H9 (cell line): ENCODE results near the gene RAB15. TPM values are rescaled to one million over a fixed set of nuclear protein-coding genes. Genes with fewer than 3 reads are reported as not detected.

ENCODE experiments used
- DNase-seq: peaks from one replicate; pipeline ENCODE4 v3.0.0-alpha.2; 2017
- H2AFZ ChIP-seq: one replicate; pipeline ENCODE4 v1.6.1; 2013; ENCODE audit warnings: mild to moderate bottlenecking, low read length, control low read depth, moderate library complexity
- H2AK5ac ChIP-seq: 2 replicates; pipeline ENCODE4 v1.6.1; 2013; ENCODE audit warnings: low read length, control low read depth, mixed read lengths; ENCODE audit not compliant: insufficient read length
- H2BK120ac ChIP-seq: one replicate; pipeline ENCODE4 v1.6.1; 2013; ENCODE audit warnings: low read depth, mild to moderate bottlenecking, low read length, control low read depth, inconsistent platforms; ENCODE audit not compliant: poor library complexity, severe bottlenecking
- H2BK12ac ChIP-seq: 2 replicates; pipeline ENCODE4 v1.6.1; 2013; ENCODE audit warnings: low read length, control low read depth, mixed read lengths, low read depth; ENCODE audit not compliant: insufficient read length
- H2BK15ac ChIP-seq: 2 replicates; pipeline ENCODE4 v1.6.1; 2013; ENCODE audit warnings: low read depth, low read length, control low read depth
- H2BK20ac ChIP-seq: one replicate; pipeline ENCODE4 v1.6.1; 2013; ENCODE audit warnings: low read depth, mild to moderate bottlenecking, low read length, control low read depth, inconsistent platforms; ENCODE audit not compliant: poor library complexity, severe bottlenecking
- H2BK5ac ChIP-seq: 2 replicates; pipeline ENCODE4 v1.6.1; 2013; ENCODE audit warnings: low read length, control low read depth, mixed read lengths; ENCODE audit not compliant: insufficient read length
- H3K14ac ChIP-seq: 2 replicates; pipeline ENCODE4 v1.6.1; 2013; ENCODE audit warnings: low read length, control low read depth; ENCODE audit not compliant: insufficient read depth
- H3K18ac ChIP-seq: 2 replicates; pipeline ENCODE4 v1.6.1; 2013; ENCODE audit warnings: low read depth, mild to moderate bottlenecking, mixed read lengths, low read length, control low read depth; ENCODE audit not compliant: insufficient read length
- H3K23ac ChIP-seq: 2 replicates; pipeline ENCODE4 v1.6.1; 2013; ENCODE audit warnings: low read length, control low read depth, mixed read lengths, low read depth; ENCODE audit not compliant: insufficient read length
- H3K23me2 ChIP-seq: 2 replicates; pipeline ENCODE4 v1.6.1; 2013; ENCODE audit warnings: low read depth, mild to moderate bottlenecking, mixed read lengths, low read length, control low read depth; ENCODE audit not compliant: insufficient read length, poor library complexity, severe bottlenecking
- H3K27ac ChIP-seq: 2 replicates; pipeline ENCODE4 v1.5.1; 2013; ENCODE audit warnings: low read length, control low read depth, mixed read lengths, low read depth; ENCODE audit not compliant: insufficient read length
- H3K27me3 ChIP-seq: 2 replicates; pipeline ENCODE4 v1.6.1; 2013; ENCODE audit warnings: low read length, control low read depth, inconsistent platforms; ENCODE audit not compliant: insufficient read depth
- H3K4ac ChIP-seq: 2 replicates; pipeline ENCODE4 v1.6.1; 2013; ENCODE audit warnings: low read depth, mild to moderate bottlenecking, control low read depth, inconsistent platforms, low read length, moderate library complexity
- H3K4me1 ChIP-seq: 2 replicates; pipeline ENCODE4 v1.6.1; 2013; ENCODE audit warnings: low read length, control low read depth, inconsistent platforms; ENCODE audit not compliant: insufficient read depth
- H3K4me2 ChIP-seq: 2 replicates; pipeline ENCODE4 v1.6.1; 2013; ENCODE audit warnings: low read length, control low read depth, mixed read lengths; ENCODE audit not compliant: insufficient read length, insufficient read depth
- H3K56ac ChIP-seq: 2 replicates; pipeline ENCODE4 v1.6.1; 2013; ENCODE audit warnings: low read depth, mild to moderate bottlenecking, mixed read lengths, low read length, control low read depth; ENCODE audit not compliant: insufficient read length
- H3K79me1 ChIP-seq: 2 replicates; pipeline ENCODE4 v1.6.1; 2013; ENCODE audit warnings: low read depth, mild to moderate bottlenecking, moderate library complexity, low read length, control low read depth, inconsistent platforms; ENCODE audit not compliant: insufficient read depth, poor library complexity, severe bottlenecking
- H3K79me2 ChIP-seq: 2 replicates; pipeline ENCODE4 v1.6.1; 2013; ENCODE audit warnings: low read length, control low read depth, inconsistent platforms; ENCODE audit not compliant: insufficient read depth
- H3K9ac ChIP-seq: 2 replicates; pipeline ENCODE4 v1.6.1; 2013; ENCODE audit warnings: low read length, control low read depth, mixed read lengths; ENCODE audit not compliant: insufficient read length; ENCODE audit errors: extremely low read depth
- H3K9me3 ChIP-seq: one replicate; pipeline ENCODE4 v1.6.1; 2013; ENCODE audit warnings: low read depth, low read length, inconsistent platforms; ENCODE audit not compliant: control insufficient read depth
- H3T11ph ChIP-seq: one replicate; pipeline ENCODE4 v1.6.1; 2013; ENCODE audit warnings: mild to moderate bottlenecking, low read length, control low read depth, inconsistent platforms
- H4K20me1 ChIP-seq: one replicate; pipeline ENCODE4 v1.6.1; 2013; ENCODE audit not compliant: control insufficient read depth, insufficient read length, insufficient read depth
- H4K5ac ChIP-seq: 2 replicates; pipeline ENCODE4 v1.6.1; 2013; ENCODE audit warnings: low read depth, mild to moderate bottlenecking, mixed read lengths, low read length, control low read depth; ENCODE audit not compliant: insufficient read length
- H4K8ac ChIP-seq: replicated peaks from 2 replicates; pipeline ENCODE4 v1.6.1; 2013; ENCODE audit warnings: low read length, control low read depth, mixed read lengths, low read depth; ENCODE audit not compliant: insufficient read length
- H4K91ac ChIP-seq: 2 replicates; pipeline ENCODE4 v1.6.1; 2013; ENCODE audit warnings: low read depth, mild to moderate bottlenecking, moderate library complexity, mixed read lengths, low read length, control low read depth; ENCODE audit not compliant: insufficient read length
- H3K27ac Mint-ChIP-seq, 3 experiments: 2 replicates in 2 of 3; 3 replicates in 1 of 3; pipeline ENCODE4 v1.8.0; 2020 to 2021; ENCODE audit warnings: mixed read lengths in 3 of 3, mild to moderate bottlenecking in 1 of 3, moderate library complexity in 1 of 3
- H3K27me3 Mint-ChIP-seq: 2 replicates; pipeline ENCODE4 v1.8.0; 2021; ENCODE audit warnings: low read depth, mild to moderate bottlenecking, moderate library complexity, mixed read lengths
- H3K36me3 Mint-ChIP-seq, 3 experiments: 2 replicates in 2 of 3; 3 replicates in 1 of 3; pipeline ENCODE4 v1.8.0; 2020 to 2021; ENCODE audit warnings: low read depth in 3 of 3, mixed read lengths in 3 of 3; ENCODE audit not compliant: insufficient read depth in 1 of 3
- H3K4me1 Mint-ChIP-seq, 2 experiments: 2 replicates each; pipeline ENCODE4 v1.8.0; 2020; ENCODE audit warnings: mixed read lengths in 2 of 2
- H3K4me3 Mint-ChIP-seq, 2 experiments: 2 replicates in 1 of 2; 3 replicates in 1 of 2; pipeline ENCODE4 v1.8.0; 2020 to 2021; ENCODE audit warnings: mild to moderate bottlenecking in 2 of 2, mixed read lengths in 2 of 2, moderate library complexity in 1 of 2
- H3K9me3 Mint-ChIP-seq, 2 experiments: 2 replicates in 1 of 2; 3 replicates in 1 of 2; pipeline ENCODE4 v1.8.0; 2020; ENCODE audit warnings: mild to moderate bottlenecking in 2 of 2, mixed read lengths in 2 of 2, moderate library complexity in 1 of 2
- WGBS: extraction: QIAGEN DNeasy Blood & Tissue Kit; methylation state at CpG from one replicate; pipeline ENCODE4 v1.1.7; 2013; ENCODE audit warnings: missing lambda C conversion rate, low lambda C conversion rate, mixed read lengths; ENCODE audit not compliant: insufficient read length; ENCODE audit errors: extremely low coverage; 5-methylcytosine and 5-hydroxymethylcytosine counted together
- total RNA-seq: library from RNA; stranded (reverse); gene quantifications from 2 replicates; pipeline ENCODE4 v1.2.1, GENCODE V29; 2021
- TF ChIP-seq, protein P1 (sequence below): fragments of 200-600 bp; sonication (generic); conservative IDR thresholded peaks from 3 replicates; pipeline ENCODE4 v1.8.0; 2021; ENCODE audit warnings: antibody characterized with exemption, mild to moderate bottlenecking

RAB15 gene
- total RNA-seq, 1 experiment from 2014 or later = 54.3 TPM

DNA sequence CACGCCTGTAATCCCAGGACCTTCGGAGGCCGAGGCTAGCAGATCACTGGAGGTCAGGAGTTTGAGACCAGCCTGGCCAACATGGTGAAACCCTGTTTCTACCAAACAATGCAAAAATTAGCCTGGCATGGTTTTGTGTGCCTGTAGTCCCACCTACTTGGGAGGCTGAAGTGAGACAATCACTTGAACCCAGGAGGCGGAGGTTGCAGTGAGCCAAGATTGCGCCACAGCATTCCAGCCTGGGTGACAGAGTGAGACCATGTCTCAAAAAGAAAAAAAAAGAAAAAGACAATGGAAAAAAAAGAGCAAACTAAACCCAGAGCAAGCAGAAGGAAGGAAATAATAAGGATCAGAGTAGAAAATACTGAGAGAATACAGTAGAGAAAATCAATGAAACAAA, 52.5 kb downstream of the RAB15 start:
- H2BK12ac ChIP-seq = no peak overlapping the region
- no peak overlapping the region for H3K4ac ChIP-seq
- H2BK15ac ChIP-seq = no peak overlapping the region
- no peak overlapping the region for H4K5ac ChIP-seq
- peaks cover 9% of the 10 kb centered on the region for H3K79me1 ChIP-seq
- H3K18ac ChIP-seq = no peak overlapping the region
- H3K4me2 ChIP-seq = no peak overlapping the region
- no peak for DNase-seq
- no peak overlapping the region for H3K9ac ChIP-seq
- H4K91ac ChIP-seq = no peak overlapping the region
- peaks cover 6% of the 10 kb centered on the region; the same call in 1 of the 2 replicates for H3K79me2 ChIP-seq
- no peaks in the 10 kb centered on the region for H4K20me1 ChIP-seq
- no peak overlapping the region for H2BK20ac ChIP-seq
- no peaks in the 10 kb centered on the region for H3K9me3 ChIP-seq
- peaks cover 6% of the 10 kb centered on the region for H3K23me2 ChIP-seq
- H4K8ac ChIP-seq = no peak overlapping the region
- peak overlapping the region in 1 of 3 experiments; percentile 55; a peak in 1 of 7 replicates for H3K27ac Mint-ChIP-seq
- H2AFZ ChIP-seq = no peak overlapping the region
- H3K23ac ChIP-seq = no peak overlapping the region
- H2BK5ac ChIP-seq = no peak overlapping the region
- no peak overlapping the region for H3T11ph ChIP-seq
- no peaks in the 10 kb centered on the region for H3K9me3 Mint-ChIP-seq
- H3K56ac ChIP-seq = no peak overlapping the region
- no CpG with 5 or more reads among the region's 5 CpGs for WGBS
- H3K4me1 Mint-ChIP-seq = peaks cover 6 to 15% of the 10 kb centered on the region in 2 experiments
- 0 out of 2 replicates have a peak, but pooled peaks cover 3% of the 10 kb centered on the region for H3K4me1 ChIP-seq
- H3K36me3 Mint-ChIP-seq = peaks cover 5 to 16% (median 10%) of the 10 kb centered on the region in 3 experiments; a peak in 6 of 7 replicates
- H3K4me3 Mint-ChIP-seq = no peak overlapping the region
- H3K27ac ChIP-seq = no peak overlapping the region
- no peaks in the 10 kb centered on the region for H3K27me3 ChIP-seq
- H3K14ac ChIP-seq = no peak overlapping the region
- no peaks in the 10 kb centered on the region for H3K27me3 Mint-ChIP-seq
- TF ChIP-seq, protein P1, sequence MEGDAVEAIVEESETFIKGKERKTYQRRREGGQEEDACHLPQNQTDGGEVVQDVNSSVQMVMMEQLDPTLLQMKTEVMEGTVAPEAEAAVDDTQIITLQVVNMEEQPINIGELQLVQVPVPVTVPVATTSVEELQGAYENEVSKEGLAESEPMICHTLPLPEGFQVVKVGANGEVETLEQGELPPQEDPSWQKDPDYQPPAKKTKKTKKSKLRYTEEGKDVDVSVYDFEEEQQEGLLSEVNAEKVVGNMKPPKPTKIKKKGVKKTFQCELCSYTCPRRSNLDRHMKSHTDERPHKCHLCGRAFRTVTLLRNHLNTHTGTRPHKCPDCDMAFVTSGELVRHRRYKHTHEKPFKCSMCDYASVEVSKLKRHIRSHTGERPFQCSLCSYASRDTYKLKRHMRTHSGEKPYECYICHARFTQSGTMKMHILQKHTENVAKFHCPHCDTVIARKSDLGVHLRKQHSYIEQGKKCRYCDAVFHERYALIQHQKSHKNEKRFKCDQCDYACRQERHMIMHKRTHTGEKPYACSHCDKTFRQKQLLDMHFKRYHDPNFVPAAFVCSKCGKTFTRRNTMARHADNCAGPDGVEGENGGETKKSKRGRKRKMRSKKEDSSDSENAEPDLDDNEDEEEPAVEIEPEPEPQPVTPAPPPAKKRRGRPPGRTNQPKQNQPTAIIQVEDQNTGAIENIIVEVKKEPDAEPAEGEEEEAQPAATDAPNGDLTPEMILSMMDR = no peak
- no peak overlapping the region for H2BK120ac ChIP-seq
- H2AK5ac ChIP-seq = no peak overlapping the region
